GM18499 (cell line): ENCODE measurements around the gene SLC39A11.

Source experiments
- ATAC-seq: cut with Tn5 transposase; IDR thresholded peaks from one replicate; pipeline ENCODE4 v1.9.1; 2021; ENCODE audit warnings: moderate number of reproducible peaks; ENCODE audit not compliant: insufficient read depth, unreplicated experiment

SLC39A11 gene

GRCh38 chr17:72619976-72620650, 472.4 kb downstream of the SLC39A11 start:
- no peak for ATAC-seq

DNA sequence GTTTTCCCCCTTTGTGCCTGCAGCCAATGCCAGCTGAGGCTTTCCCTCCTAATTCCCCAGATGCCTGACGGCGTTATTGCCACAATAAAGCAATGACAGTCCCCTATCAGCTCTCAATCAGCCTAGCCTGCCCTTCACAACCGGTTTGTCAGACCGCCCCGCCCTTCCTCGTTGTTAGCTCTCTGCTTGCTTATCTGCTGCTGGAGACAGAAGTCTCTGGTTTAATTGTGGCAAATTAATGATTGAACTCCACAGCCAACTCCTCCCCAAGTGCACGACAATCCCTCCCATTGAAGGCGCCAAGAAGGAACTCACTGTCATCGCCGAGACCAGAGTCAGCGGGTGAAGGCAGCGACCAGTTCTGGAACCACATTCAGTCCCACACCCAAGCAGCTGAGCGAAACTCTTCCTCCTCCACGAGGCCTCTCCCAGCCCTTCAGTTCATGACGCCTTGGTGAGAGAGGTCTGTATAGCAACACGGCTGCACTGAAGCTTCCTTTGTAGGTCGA, 474.4 kb downstream of the SLC39A11 start:
- no peak for ATAC-seq

GRCh38 chr17:72617557-72617956, 474.9 kb downstream of the SLC39A11 start:
- no peak for ATAC-seq

DNA sequence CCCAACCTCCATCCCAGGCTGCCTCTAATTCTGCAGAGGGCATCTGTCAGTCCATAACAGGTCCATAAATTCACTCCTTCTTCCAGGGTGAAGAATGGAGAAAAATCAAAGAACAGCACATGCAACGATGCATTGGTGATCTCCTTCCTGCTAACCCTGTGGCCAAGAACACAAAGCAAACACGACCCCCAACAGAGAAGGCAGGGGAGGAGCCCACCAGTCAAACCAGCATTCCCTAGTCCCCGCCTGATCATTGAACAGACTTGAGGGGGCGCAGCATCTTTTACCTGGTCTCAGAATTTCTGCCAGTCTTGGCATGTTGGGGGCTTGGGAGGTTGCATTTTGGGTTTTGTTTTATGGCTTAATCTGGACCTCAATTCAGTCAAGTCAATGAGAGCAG, 476.0 kb downstream of the SLC39A11 start:
- no peak for ATAC-seq

DNA sequence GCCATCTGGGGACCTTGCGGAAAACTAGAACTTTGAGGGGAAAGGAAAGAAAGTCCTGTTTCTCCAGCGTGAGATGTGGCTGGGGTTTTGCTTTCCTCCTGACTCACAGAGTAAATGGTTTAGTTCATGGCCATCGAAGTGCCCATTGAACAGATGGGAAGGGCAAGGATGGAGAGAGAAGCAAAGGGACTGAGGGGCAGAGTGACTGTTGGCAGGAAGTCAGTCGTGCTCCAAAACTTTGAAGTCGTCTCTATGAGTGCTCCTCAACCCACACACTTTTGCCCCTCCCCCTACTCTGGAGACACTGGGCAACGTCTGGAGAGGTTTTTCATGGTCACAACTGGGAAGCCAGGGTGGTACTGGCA, 476.9 kb downstream of the SLC39A11 start:
- ATAC-seq, result no peak

DNA sequence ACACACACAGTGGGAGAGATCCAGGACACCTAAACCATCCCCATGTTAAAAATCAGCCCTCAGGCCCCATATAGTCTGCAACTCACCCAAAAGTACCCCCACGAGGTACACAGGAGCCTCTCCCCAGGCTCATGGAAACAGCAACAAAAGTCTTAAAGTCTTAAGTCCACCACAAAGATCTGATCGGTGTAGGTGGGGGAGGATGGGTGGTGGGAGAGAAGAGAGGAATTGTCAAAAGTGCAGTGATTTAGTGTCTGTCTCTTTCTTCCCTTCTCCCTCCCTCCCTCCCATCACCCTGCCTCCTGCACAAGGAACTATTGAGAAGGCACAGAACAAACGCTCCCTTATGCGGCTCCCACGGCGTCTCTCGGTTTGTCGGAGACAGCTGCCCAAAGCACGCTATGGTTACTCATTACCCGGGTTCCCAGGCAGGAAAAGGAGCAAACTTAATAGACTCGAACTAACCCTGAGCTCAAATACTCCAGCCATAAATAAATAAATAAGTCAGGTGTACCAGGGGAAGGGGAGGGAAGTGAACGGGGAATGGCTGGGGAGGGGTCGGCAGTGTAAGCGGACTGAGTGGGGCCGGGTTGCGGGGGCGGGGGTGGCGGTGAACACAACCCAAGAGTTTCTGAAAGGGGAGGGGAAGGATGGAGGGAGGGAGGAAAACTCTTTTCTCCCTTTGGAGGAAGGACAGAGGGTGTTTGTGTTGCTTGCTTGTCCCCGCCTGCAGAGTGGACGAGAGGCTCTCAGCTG, 477.4 kb downstream of the SLC39A11 start:
- no peak for ATAC-seq

DNA sequence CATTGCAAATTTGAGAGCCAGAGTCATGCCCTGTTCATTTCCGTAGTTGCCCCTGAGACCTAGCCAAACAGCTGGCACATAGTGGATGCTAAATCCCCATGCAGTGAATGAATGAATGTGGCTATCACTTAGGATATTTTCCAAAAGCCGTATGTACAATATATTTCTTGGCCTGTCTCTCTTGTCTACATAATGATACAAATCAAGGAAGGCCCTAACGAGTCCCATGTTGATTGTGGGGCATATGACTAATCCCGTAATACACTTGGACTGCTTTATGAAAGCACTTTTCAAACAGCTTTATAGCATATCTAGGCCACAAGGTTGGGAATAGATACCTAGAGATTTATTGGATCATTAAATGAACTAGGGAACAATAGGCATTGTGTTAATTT, 478.0 kb downstream of the SLC39A11 start:
- no peak for ATAC-seq

DNA sequence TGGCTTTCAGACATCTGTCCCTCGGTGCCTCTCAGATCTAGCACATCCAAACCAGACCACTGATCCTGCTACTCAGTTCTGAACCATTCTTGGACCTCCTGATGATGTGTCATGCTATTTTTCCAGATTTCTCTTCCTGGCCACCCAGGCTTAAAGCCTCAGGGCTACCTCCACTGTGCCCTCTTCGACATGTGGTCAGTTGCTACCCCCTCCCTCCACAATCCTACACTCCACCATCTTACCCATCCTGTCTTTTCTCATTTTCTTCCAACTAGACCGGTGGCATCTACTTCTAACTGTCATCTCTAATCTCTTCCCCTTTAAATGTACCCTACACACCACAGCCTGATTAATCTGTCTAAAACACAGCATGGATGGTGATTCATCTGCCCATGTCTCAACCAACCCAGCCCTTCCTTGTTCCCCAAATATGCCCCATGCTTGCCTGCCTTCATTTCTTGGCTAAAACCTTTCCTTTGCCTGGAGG, 478.6 kb downstream of the SLC39A11 start:
- ATAC-seq, result no peak

- ATAC-seq, result no peak
These were observed 479.1 kb downstream of the SLC39A11 start for GRCh38 chr17:72613396-72613795.

DNA sequence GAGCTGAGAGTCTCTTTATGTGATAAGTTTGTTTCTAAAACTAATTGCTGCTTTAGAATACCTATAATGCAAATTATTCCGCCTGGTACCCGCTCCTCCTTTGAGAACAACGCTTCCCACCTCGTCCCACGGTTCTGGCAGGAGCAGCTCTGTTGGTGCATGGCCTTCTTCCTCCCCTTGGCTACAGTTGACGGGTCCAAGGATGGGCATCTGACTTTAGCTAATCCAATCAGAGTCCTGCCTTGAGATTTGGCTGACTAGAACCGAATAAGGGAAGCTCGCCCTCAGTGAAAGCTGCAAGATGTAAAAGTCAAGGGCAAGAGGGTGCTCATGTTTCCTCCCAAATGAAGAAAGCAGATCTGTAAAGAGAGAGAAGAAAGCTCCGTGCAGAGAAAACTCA, 481.3 kb downstream of the SLC39A11 start:
- no peak for ATAC-seq

GRCh38 chr17:72609501-72609900, 483.0 kb downstream of the SLC39A11 start:
- no peak for ATAC-seq

DNA sequence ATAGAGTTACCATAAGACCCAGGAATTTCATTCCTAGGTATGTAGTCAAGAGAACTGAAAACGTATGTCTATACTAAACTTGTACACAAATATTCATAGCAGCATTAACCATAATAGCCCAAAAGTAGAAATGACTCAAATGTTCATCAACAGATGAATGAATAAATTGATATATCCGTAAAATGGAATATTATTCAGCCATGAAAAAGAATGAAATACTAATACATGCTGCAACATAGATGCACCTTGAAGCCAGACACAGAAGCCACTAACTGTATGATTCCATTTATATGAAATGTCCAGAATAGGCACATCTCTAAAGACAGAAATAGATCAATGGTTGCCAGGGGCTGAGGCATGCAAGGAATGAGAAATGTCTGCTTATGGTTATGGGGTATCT, 484.1 kb downstream of the SLC39A11 start:
- no peak for ATAC-seq

GRCh38 chr17:72606656-72607055, 485.8 kb downstream of the SLC39A11 start:
- ATAC-seq, result no peak

DNA sequence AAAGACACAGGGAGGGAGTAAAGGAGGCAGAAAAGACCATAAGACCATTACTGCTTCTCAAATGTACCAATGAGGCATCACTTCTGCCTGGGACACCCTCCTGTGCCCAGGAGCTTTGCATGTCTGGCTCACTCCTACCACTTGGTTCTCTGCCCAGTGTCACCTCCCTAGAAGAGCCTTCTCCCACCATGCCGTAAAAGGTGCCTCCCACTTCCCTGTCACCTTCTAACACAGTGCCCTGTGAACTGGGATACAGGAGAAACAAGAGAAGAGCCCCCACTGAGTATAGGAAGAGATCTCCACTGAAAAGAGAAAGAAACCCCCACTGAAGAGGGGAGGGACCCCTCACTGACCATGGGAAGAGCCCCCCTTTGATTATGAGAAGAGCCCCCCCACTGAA, 486.9 kb downstream of the SLC39A11 start:
- no peak for ATAC-seq

DNA sequence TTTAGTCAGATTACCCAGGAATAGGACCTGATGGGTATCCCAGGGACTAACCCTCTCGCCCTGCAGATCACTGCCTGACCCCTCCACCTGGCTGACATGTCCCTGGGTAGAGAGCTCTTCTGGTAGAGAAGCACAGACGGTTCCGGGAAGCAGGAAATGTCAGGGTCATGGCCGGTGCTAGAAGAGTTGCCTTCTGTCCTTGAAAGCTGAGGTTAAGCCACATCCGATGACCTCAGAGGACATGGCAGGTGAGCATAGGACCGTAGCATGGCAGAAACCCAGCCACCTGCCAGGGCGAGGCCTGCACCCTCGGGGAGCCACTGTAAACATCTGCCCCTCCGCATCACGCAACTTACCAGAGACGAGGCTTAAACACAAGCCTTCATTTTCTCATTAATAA, 488.0 kb downstream of the SLC39A11 start:
- no peak for ATAC-seq

DNA sequence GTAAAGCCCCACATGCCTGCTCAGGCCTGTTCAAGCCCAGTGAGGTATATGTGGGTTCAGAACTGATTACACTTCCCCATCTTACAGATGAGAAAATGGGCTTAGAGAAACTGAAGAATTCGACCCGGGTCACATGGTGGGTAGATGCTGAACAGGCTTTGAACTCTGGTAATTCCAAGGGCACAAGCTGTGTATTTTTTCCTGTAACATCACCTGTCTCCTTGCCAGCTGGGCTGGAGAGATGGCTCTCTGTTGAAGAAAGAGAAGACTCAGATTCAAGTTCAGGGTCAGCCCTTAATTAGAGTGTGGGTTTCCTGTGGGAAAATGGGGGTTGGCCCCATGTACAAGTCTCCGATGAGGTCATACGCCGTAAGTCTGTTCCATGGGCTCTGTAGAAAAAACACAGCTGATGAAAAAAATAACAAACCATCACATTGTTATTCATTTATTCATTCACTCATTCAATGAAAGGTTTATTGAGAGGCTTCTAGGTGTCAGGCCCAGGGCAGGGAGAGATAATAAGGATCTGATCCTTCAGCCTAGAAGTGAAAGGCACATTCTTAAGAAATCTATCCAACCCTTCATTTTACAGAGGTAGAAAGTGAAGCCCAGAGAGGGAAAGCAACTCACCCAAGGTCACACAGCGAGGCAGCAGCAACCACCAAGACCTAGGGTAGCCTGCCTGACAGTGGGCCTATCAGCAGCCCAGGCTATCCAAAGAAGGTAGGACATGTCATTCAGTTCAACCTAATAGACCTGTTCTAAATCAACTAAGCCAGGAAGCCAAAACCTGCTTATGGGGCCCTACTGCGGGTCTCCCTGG, 488.9 kb downstream of the SLC39A11 start:
- no peak for ATAC-seq

DNA sequence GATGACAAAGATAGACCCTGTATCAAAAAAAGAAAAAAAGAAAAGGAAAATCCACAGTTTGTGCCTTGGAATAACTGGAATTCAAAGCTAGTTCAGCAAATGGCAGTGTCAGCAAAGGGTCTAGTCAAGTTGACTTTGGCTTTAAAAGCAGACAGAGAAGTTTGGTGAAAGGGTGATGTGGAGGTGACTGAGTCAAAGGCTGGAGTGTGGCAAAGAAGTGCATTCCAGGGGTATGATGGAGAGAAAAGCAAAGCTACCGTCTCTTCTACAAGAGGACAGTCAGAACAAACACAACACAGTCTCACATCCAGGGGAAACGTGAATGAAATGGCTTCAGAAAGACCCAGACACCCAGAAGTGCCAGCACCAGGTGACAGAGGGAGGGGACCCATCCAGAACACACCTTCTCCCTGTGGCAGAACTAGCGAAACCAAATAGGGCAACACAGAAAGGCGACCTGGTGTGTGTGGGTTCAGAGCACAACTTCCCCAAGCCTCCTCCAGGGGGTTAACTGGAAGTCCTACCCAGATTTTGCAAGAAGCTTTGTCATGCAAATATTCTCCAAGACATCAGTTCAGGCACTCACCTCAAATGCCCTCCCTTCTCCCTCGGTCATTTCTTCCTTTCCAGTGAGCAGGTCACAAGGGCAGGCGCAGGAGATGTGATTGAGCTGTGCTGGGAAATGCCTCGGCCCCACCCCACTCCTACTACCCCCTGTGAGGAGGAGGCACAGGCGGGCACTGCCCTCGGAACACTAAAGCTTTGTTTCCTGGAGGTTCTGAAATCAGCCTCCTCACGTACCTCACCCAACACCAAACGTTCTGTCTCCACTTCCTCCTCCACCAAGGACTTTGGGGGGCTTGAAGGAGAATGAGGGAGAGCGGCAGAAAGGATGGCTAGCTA, 489.7 kb downstream of the SLC39A11 start:
- ATAC-seq, result no peak

- ATAC-seq, result no peak
These were observed 491.6 kb downstream of the SLC39A11 start for GRCh38 chr17:72600934-72601333.

GRCh38 chr17:72599891-72600290, 492.6 kb downstream of the SLC39A11 start:
- no peak for ATAC-seq

GRCh38 chr17:72598695-72599094, 493.8 kb downstream of the SLC39A11 start:
- ATAC-seq, result no peak
